Stimulated activated CD4-positive, alpha-beta T cell treated with anti-CD3 and anti-CD28 coated beads, Interleukin-12 subunit alpha, Interleukin-12 subunit beta, amount 100 ng/mL, for 24 hours (primary cell): ENCODE measurements around the gene INSIG2.

Experiments
- DNase-seq, 2 experiments: peaks; one replicate each; pipeline ENCODE4 v3.0.0-alpha.2; 2020; ENCODE audit warnings: low read depth in 2 of 2

INSIG2 gene

DNA sequence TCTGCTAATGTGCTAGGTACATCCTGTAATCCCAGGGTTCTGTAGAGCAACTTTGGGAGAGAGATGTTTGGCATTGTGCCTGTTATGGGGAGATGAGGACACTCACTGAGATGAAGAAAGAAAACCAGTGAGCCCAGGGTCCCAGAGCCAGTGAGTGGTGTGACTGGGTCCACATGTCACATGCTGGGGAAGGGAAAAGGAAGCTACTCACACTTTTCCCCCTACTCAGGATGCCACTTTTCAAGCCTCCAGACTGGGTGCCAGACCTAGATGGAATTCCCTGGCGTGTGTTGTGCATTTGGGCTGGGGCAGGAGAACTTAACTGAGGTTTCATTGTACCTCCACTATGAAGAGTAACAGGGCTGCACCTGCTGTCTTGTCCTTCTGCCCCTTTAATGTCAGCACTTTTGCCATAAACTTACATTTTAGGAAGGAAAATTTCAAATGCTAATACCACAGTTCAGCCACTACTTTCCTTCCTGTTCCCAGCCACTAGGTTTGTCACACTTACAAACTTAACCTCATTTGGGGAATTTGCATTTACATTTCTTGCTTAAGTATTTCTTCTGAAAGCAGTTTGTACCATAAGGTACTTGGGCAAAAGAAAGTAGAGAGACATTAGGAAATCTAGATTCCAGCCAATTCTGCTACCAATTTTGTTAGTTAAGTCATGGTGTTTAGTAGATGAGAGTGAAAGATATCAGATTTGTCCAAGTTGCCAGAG, 10.2 kb downstream of the INSIG2 start:
- no peak for DNase-seq

DNA sequence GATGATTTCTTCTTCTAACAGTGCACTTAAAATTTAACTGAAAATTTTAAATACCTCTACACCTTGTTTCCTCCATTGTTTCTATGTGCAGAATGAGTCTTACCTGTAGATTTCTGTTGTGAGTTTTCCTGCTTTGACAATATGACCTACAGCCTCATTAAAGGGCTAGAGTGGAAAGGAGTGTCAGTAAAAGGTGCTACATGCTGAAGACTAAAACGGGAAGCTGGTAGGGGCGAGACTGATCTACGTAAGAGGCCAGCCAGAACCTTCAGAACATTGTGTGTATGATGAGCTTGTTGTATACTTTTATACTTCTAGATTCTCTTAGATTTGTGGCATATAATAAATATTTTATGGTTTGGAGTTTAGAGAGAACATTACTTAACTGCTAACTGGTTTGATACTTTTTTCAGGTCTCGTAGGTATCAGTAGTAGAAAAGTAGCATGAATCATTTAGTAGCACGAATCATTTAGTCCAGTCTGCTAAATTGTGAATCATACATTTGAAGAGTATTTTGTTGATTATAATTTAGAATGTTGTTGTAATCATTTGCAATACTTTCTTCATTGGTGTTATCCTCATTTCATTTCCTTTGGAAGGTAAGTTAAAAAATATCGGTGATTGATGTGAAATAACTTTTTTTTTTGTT, 14.3 kb downstream of the INSIG2 start:
- no peak for DNase-seq

DNA sequence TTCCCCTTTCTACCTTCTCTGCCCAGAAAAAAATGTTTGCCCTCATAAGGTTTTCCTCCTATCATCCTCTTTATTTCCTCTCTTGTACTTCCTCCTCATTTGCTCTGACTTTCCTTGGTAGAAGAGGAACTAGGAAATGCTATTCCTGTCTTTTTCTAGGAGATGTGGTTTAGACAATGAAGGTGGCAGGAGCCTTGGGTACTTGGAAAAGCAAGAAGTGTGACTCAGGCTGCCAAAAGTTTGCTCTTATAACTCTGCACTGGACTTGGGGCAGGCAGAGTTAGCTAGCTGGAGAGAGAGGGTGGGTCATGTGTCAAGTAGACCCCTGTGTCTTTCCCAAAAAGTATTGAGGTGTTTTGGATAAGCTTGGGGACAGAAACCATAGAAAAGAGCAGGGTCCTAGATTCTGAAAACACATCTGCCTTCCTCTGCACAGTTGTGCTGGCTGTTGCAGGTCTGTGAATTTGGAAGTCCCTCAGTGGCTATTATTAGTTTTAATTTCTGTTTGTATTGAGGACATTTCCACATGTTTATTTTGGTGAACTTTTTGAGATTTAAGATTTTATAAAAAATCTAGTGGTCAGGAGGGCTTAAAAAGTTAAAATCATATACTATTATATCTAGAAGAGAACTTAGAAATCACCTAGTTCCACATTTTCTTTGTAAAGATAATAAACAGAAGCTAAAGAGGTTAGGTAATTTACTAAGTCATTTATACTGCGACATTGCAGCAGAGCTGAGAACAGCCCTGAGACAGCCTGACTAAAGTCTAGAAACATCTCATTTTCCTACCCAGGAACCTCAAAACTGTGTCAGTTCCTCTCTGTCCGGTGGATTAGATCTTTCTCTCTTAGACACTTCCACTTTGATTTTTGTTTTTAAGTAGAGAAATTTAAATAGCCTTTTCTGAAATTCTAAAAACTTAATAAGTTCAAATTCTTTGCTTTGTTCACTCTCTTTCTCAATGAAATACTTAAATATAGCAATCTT, 16.0 kb downstream of the INSIG2 start:
- no peak for DNase-seq

DNA sequence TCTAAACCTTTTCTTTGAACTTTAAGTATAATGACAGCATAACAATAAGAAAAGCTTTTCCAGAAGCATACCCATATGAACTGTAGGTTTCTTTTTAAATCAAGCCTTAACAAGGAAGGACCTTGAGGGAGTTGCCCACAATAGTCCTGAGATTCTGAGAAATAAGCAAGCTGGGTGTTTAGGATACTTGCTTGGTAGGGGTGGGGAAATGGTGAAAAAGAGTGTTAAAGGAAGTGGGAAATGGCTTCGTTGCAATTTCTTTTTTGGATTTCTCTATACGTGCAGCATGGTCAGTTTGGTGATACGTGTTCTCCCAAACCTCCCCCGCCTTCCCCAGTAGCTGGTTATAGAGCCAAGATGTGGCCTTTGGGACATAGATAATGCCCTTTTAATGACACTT, 17.2 kb downstream of the INSIG2 start:
- no peak for DNase-seq

DNA sequence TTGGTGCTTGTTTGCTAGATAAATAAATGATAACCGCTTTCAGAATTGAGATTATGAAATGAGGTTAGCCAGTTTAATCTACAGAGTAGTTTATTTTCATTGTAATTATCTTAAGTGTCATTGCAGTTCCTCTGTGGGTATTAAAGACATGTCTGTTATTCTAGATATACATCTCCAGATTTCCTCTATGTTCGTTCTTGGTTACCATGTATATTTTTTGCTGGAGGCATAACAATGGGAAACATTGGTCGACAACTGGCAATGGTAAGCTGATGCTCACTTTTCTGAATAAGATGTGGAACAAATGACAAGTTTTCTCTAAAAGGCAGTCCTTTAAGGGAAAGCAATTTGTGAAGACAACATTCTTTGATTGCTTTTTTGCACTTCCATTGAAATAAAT, 18.7 kb downstream of the INSIG2 start:
- no peak for DNase-seq

DNA sequence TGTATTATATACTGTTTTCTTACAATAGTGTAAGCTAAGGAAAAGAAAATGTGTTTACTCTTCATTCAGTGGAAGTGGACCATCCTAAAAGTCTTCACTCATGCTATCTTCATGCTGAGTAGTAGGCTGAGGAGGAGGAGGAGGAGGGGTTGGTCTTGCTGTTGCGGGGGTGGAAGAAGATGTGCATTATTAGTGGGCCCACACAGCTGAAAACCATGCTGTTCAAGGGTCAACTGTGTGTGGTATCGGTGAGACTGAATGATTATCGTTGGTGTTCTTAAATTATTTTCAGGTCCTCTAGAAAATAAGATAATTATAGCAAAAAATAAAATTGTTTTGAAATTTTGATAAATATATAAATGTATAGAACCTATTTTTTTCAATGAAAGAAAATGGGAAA, 22.0 kb downstream of the INSIG2 start:
- no peak for DNase-seq

DNA sequence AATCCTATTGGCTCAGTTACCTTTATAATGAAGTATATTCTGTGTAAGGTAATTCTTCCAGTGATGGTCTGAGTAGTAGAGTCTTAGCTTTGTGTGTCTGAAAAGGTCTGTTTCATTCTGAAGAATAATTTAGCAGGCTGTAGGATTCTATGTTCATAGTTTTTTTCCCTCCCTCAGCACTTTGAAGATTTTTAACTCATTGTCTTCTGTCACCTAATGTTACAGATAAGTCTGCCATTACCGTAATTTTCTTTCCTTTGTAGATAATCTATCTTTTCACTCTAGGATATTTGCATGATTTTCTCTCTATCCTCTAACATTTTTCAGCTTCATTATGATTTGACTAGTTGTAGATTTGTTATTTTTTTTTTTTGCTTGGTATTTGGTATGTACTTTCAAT, 22.7 kb downstream of the INSIG2 start:
- DNase-seq = no peak

DNA sequence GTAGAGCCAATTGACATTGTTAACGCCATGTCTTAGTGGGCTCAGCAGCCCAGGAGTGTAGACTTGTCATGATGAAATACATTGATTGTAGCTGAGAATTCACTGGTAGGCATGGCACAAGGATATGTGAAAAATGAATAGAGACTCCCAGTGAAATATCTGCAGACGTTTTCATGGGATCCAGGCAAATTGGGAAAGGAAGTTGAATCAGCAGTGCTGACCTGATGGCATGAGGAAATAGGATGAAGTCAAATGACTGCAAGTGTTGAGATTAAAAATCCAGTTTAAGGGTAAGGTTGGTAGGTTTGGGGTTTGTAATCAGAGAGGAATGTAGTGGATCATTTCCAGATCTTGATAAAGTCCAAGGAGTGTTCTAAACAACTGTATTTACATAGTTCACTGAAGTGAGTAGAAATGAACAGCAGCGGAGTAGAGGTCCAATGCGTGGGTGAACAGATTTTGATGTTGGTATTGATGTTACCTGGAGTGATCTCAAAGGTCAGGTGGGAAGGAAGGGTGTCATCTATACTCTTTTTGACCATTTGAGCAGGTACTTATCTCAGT, 24.6 kb downstream of the INSIG2 start:
- no peak for DNase-seq

DNA sequence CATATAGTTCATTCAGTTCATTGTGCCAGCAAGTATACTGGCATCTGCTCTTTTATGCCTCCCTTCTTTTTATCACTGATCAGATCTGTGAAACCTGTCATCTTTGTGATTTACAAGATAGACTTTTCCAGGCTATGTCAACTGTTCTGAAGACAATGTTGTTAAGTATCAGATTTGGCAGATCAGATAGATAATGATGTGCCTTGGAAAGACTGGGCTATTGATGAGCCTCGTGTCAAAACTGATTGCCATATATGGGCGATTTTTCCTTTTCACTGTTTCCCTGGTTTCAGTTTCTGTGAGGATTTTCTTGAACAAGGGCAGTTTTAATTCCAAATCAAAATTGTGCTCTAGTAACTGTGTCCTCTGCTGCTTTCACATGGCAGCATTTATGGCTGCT, 26.6 kb downstream of the INSIG2 start:
- DNase-seq = no peak

DNA sequence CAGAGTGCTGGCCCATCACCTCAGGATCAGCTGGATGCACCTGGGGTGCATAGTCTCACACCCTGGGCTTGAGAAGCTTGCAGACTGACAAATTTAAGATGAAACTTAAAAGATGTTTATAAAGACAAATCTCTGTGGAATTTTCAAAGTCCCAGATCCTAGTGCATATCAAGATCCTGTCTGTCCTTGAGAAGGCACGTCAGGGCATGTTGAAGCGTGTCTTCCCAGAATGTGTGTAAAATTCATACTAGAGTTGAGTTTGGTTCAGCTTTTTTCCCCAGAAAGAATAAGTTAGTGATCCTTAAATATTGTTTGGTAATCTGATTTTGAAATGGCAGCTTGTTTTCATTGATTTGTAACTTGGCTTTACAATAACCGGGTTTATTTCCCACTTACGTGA, 27.5 kb downstream of the INSIG2 start:
- DNase-seq = no peak

DNA sequence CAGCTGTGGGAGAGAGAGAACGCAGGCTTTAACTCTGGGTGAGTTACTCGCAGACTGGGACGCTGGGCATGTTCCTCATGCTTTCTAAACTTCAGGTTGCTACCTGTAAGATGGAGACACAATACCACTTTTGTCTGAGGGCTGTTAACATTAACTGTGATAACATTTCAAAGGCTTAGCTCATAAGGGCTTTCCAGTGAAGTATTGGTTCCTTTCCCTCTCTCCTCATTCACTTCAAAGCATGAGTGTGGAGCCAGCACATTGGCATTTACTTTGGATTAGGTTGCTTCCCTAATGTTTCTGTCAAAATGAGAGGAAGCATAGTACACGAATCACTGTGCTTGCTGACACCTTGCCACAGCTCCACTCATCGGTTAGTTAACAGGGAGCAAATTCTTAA, 30.2 kb downstream of the INSIG2 start:
- DNase-seq = no peak

DNA sequence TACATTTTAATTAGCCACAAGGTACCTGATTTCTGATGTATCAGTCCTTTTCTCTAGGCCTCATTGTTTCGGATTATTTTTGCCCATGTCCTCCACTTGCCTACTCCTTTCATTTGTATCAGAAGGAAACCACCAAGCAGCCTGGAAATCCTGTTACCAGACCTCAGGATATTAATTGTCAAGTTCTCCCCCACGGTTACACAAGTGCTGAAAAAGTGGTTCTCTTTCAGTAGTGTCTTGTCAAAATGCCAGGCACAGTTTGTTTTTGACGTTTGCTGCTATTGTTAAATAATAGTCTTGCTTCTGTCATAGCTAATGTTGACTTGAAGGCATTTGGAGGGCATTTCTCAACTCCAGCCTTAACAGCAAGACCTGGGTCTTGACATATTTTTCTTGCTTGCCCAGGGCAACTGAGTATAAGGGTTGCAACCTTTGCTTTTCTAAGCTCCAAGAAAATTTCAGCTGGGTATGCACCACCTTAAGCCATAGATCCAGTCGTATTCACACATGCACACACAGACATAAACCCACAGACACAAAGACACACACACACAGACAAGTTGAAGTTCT, 31.0 kb downstream of the INSIG2 start:
- DNase-seq = no peak

DNA sequence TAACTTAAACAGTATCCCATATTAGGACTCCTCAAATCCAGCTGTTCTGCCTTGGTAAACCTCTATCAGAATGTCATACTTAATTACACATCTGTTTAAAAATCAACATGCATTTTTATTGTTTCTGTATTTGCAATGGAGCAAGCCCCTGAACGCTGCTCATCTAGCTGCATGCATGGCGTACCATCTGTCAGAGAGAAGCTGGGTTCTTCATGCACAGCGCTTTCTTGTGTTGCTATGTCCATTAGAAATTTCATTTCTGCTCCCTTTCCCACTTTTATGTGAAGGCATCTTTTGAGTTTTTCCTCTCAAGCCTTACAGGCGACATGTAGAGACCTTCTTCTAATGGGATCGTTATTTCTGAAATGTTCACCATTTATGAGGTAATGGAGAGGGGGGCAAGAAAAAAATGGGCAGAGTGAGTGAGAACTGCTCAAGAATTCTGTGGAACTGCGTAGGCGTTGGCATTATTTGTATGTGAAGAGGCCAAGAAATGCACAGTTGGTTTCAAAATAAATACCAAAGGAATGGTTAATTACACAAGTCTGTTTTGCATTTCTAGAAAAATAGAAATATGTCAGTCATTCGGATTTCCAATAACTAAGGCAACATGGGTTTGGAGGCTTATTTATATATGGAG, 31.6 kb downstream of the INSIG2 start:
- DNase-seq = no peak

DNA sequence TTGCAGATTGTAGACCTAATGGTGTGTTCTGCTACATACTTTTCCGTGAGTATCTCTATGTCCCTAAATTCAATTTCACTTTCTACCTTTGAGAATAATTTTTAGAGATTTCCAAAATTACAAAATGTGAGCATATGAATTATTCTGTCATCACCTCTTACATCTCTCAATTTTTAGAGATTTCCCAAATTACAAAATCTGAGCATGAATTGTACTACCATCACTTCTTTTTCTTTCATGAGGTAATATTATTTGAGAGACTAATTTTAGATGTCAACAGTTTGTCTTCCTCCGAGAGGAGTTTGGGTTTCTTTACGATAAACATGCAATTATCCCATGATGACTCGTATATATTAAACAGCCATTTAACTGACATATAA, 32.1 kb downstream of the INSIG2 start:
- DNase-seq = no peak

DNA sequence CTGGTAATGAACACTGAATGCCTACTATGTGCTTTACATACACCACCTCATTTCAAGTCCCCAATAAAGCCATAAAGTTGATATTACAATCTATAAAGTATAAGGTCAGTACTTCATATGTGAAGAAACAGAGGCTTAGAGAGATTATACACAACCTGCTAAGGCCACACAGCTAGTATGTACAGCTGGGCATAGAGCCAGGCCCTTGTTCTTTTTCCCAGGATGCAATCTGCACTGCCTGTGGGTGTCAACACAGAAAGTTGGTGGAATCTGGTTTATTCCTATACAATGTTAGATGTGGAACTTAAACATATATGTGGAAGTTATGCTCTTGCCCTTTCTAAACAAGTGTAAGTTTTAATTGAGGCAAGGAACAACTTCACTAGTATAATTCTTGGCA, 32.8 kb downstream of the INSIG2 start:
- DNase-seq = no peak

DNA sequence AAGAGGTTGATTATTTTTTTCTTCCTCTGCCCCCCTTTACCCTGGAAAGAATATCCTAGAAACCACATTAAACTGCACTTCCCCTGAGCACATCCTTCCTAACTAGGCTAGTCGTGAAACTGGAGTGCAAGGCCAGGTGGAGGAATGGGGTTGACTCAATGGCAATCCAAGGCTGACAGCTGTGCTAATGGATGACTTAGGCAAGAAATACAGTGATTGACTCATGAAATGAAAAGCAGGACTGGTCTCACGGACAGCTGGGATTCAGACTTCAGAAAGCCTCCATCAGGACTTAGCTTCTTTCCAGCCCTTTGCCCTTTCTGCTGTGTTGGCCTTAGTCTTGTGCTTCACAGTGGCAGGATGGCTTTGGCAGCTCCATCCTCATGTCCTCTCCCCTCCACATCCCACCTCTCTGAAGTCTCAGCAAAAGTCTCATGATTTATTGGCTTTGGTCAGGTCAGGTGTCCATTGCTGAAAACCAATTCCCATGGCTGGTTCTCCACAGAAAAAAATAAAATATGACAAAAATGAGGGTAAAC, 33.8 kb downstream of the INSIG2 start:
- DNase-seq = no peak

DNA sequence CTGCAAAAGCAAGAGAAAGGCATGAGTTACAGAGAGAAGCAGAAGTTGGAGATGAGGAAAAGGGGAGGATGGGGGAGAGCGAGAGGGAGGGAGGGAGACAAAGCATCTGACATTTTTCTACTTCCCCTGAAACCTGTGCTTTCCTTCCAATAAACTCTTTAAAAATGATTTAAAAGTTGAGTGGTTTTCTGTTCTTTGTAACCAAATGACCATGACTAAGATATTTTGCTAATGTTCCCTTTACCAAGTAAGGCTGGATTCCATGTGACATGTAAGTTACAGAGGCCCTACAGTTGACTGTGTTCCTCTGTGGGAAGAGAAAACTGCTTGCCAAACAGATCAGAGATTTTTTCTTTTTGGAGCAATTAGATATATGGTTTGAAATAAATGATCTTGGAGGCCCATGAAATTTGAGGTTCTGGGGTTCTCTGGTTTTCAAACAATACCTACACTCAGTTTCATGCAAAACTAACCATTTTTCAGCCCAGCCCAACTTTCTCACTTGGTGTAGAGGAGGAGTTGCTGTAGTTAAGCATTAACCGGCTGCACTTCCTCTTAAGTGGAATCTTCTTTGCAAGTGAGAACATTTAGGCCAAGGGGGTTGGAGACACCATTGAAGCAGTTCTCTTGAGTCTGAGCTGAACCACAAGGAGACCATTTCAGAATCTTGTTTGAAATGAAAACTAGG, 34.5 kb downstream of the INSIG2 start:
- DNase-seq = no peak

DNA sequence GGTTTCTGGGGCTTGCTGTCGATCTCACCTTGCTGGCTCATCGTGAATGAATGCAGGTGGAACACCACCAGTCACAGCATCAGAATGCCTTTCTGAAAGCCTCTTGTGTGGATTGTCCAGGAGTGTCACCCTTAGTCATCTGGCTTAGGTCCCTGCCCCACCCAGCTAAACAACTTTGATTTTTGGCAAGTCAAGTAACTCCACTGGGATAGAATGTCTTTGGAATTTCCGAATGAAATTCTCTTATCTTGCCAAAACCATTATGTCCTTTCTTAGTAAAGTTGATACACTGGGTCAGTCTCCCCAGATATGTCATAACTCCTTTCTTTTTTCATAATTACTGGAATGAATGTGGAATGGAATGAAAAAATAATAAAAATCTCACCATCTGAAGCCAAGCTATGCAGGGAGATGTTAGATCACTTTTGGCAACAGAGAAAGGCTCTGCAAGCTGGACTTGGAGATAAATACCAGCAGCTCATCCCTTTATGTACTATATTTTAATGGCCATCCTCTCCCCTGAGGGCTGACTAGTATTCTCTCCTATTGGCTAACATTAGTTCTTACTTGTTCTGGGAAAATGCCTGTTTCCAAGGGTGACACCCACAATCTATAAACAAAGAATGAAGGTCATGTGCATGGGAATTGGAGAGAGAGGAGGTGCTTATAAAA, 35.4 kb downstream of the INSIG2 start:
- DNase-seq = no peak

DNA sequence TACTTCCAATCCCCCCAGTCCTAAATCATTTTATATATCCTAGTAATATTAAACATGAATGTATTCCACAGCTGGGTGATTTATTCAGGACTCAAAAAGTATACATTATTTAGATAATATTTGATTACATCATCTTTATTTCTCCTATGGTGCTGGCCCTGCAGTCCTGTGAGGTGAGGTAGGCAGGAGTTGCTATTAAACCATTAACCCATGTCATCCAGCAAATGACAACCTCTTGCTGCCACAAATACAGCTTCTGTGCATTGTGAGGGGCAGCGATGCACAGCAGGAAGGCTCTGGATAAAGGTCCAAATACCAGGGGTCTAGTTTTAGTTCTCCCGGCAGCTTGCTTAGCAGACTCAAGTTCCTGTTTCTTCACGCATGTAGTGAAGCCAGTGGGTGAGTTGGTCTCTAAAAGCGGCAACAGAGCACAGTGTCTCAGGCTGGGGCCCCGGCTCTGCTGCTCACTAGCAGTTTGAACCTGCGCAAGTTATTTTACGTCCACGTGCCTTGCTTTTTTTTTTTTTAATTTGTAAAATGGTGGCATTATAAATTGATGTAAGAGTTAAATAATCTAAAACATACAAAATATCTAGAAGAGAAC, 36.1 kb downstream of the INSIG2 start:
- no peak for DNase-seq

DNA sequence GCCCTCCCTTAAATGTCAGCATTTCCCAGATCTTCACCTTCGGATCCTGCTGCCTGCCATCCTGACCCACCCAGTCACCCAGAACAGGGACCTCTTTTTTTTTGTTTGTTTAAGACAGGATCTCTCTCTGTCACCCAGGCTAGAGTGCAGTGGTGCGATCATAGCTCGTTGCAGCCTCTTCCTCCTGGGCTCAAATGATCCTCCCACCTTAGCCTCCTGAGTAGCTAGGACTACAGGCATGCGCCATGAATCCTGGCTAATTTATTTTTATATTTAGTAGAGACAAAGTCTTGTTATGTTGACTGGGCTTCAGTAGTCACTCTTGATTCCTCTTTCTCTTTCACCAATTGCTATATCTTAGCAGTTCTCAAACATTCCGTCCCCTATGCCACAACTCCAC, 39.0 kb downstream of the INSIG2 start:
- no peak for DNase-seq
